Parathyroid adenoma (tissue), 2 donors: ENCODE measurements around the gene TIMM22.

Experiments
- H2AFZ ChIP-seq: fragments of 300-600 bp; sonication (generic); one replicate; pipeline ENCODE4 v1.7.0; 2017; ENCODE audit warnings: antibody characterized with exemption, mild to moderate bottlenecking
- H3K27ac ChIP-seq: fragments of 300-600 bp; sonication (generic); one replicate; pipeline ENCODE4 v1.7.0; 2017
- H3K27me3 ChIP-seq: fragments of 300-600 bp; sonication (generic); one replicate; pipeline ENCODE4 v1.7.0; 2017; ENCODE audit warnings: low read length; ENCODE audit not compliant: control insufficient read depth, insufficient read depth
- H3K36me3 ChIP-seq: fragments of 300-600 bp; sonication (generic); one replicate; pipeline ENCODE4 v1.7.0; 2017; ENCODE audit warnings: low read length; ENCODE audit not compliant: control insufficient read depth, insufficient read depth
- H3K4me1 ChIP-seq: fragments of 300-600 bp; sonication (generic); one replicate; pipeline ENCODE4 v1.7.0; 2017; ENCODE audit warnings: control low read depth
- H3K4me2 ChIP-seq: fragments of 300-600 bp; sonication (generic); one replicate; pipeline ENCODE4 v1.7.0; 2017; ENCODE audit warnings: low read length
- H3K4me3 ChIP-seq: fragments of 300-600 bp; sonication (generic); one replicate; pipeline ENCODE4 v1.7.0; 2017; ENCODE audit warnings: low read depth, low read length
- H3K79me2 ChIP-seq: fragments of 300-600 bp; sonication (generic); one replicate; pipeline ENCODE4 v1.7.0; 2017; ENCODE audit warnings: control low read depth
- H3K9ac ChIP-seq: fragments of 300-600 bp; sonication (generic); one replicate; pipeline ENCODE4 v1.7.0; 2017; ENCODE audit warnings: mild to moderate bottlenecking
- H3K9me3 ChIP-seq: fragments of 300-600 bp; sonication (generic); one replicate; pipeline ENCODE4 v1.7.0; 2017; ENCODE audit warnings: low read length; ENCODE audit not compliant: control insufficient read depth
- TF ChIP-seq, protein P1 (sequence below): fragments of 300-600 bp; sonication (generic); IDR thresholded peaks from one replicate; pipeline ENCODE4 v1.7.0; 2017; ENCODE audit warnings: antibody characterized with exemption, mild to moderate bottlenecking
- donor health status: primary hyperparathyroidism.

Gene TIMM22

GRCh38 chr17:1039123-1039507, 42.2 kb downstream of the TIMM22 start:
- H3K79me2 ChIP-seq = peaks cover 20% of the 10 kb centered on the region
- peaks cover 4% of the 10 kb centered on the region for H3K4me1 ChIP-seq
- H3K36me3 ChIP-seq = no peaks in the 10 kb centered on the region
- H3K9ac ChIP-seq = no peak overlapping the region
- H3K9me3 ChIP-seq = no peaks in the 10 kb centered on the region
- H3K4me3 ChIP-seq = no peak overlapping the region
- no peak overlapping the region for H2AFZ ChIP-seq
- H3K27ac ChIP-seq = no peak overlapping the region
- no peaks in the 10 kb centered on the region for H3K27me3 ChIP-seq
- H3K4me2 ChIP-seq = peak overlapping the region; percentile 6
- TF ChIP-seq, protein P1, sequence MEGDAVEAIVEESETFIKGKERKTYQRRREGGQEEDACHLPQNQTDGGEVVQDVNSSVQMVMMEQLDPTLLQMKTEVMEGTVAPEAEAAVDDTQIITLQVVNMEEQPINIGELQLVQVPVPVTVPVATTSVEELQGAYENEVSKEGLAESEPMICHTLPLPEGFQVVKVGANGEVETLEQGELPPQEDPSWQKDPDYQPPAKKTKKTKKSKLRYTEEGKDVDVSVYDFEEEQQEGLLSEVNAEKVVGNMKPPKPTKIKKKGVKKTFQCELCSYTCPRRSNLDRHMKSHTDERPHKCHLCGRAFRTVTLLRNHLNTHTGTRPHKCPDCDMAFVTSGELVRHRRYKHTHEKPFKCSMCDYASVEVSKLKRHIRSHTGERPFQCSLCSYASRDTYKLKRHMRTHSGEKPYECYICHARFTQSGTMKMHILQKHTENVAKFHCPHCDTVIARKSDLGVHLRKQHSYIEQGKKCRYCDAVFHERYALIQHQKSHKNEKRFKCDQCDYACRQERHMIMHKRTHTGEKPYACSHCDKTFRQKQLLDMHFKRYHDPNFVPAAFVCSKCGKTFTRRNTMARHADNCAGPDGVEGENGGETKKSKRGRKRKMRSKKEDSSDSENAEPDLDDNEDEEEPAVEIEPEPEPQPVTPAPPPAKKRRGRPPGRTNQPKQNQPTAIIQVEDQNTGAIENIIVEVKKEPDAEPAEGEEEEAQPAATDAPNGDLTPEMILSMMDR = no peak

DNA sequence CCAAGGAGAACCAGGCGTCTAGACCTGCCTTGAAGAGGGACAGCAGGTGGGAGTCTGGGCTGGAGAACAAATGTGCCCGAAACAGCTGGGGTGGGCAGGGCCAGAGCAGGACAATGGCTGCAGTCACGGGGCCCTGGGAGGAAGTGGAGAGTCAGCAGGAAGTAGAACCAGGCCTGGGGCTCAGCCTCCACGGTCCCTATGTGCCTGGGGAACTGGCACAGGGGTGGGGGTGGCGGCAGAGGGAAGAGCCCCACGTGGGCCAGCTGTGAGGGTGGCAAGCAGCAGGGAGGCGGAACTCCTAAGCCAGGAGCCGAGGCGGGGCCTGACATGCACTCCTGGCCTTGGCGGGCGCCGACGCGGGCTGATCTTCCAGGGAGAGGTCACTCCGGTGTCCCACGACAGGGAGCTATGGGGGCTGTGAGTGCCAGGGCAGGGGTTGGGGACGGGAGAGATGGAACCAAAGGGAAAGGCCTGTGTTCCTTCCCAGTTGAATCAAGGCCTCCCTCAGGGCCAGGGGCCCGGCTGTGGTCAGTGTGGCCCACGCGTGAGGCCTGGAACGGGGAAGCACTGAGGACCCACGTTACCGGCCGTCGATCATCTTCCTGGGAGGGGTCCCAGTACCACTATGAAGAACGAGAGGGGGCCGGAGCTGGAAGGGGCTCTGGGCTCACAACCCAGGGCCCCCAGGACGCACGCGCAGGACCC, 42.7 kb downstream of the TIMM22 start:
- Histone ChIP-seq H3K27me3 (no peaks in the 10 kb centered on the region), H3K36me3 (no peaks in the 10 kb centered on the region), H3K4me3 (no peak overlapping the region), H3K4me2 (peak overlapping the region; percentile 6), H2AFZ (no peak overlapping the region), H3K9me3 (no peaks in the 10 kb centered on the region), H3K79me2 (peaks cover 20% of the 10 kb centered on the region), H3K4me1 (peaks cover 3% of the 10 kb centered on the region), H3K27ac (peak overlapping the region; percentile 33), H3K9ac (no peak overlapping the region)
- TF ChIP-seq, protein P1 = no peak

DNA sequence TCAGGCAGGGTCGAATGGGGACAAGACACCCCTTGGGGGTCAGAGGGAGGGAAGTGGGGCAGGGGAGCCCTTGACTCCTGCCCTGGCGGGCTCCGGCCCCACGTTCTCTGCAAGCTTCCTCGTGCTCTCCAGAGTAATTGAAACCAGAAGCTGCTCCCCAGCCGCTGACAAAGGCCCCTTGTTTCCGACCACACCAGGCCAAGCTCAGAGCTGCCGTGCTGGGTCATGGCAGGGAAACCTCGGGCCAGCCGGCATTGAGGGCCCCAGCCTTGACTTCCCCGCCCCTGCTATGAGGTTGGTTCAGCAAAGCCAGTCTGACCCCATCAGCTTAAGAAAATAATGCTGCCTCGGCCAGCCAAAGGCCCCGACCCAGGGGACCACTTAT, 43.3 kb downstream of the TIMM22 start:
- H3K9ac ChIP-seq = no peak overlapping the region
- no peaks in the 10 kb centered on the region for H3K4me1 ChIP-seq
- peak overlapping the region; percentile 33 for H3K27ac ChIP-seq
- TF ChIP-seq, protein P1 = no peak
- no peak overlapping the region for H3K4me3 ChIP-seq
- H3K36me3 ChIP-seq = no peaks in the 10 kb centered on the region
- no peak overlapping the region for H3K4me2 ChIP-seq
- H3K9me3 ChIP-seq = no peaks in the 10 kb centered on the region
- H3K79me2 ChIP-seq = peaks cover 20% of the 10 kb centered on the region
- no peak overlapping the region for H2AFZ ChIP-seq
- H3K27me3 ChIP-seq = no peaks in the 10 kb centered on the region

DNA sequence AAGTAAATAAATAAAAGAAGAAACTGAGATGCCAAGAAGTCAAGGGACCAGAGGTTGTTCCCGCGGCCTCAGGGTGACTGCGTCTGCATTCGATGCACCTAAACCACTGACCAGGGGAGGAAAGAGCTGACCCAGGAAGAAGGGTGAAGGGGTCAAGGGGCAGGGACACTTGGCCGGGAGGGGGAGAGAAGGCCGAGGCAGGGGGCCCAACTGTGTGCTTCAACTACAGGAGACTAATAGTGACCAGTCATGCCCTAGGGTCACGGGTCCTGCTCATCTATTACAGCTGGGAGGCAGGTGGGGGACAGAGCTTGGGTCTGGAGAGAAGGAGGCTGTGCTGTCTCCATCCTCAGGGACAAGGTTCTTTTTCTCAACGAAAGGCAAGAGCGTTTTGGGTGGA, 44.8 kb downstream of the TIMM22 start:
- Histone ChIP-seq H3K27ac (no peak overlapping the region), H3K9ac (no peak overlapping the region), H3K9me3 (no peaks in the 10 kb centered on the region), H3K36me3 (no peaks in the 10 kb centered on the region), H3K4me3 (no peak overlapping the region), H3K4me2 (no peak overlapping the region), H3K27me3 (no peaks in the 10 kb centered on the region), H2AFZ (no peak overlapping the region), H3K79me2 (peaks cover 22% of the 10 kb centered on the region), H3K4me1 (no peaks in the 10 kb centered on the region)
- TF ChIP-seq, protein P1 = no peak

GRCh38 chr17:1042486-1042885, 45.6 kb downstream of the TIMM22 start:
- H3K27me3 ChIP-seq = no peaks in the 10 kb centered on the region
- H3K4me1 ChIP-seq = no peaks in the 10 kb centered on the region
- H2AFZ ChIP-seq = no peak overlapping the region
- no peak overlapping the region for H3K4me2 ChIP-seq
- H3K4me3 ChIP-seq = no peak overlapping the region
- H3K9me3 ChIP-seq = no peaks in the 10 kb centered on the region
- TF ChIP-seq, protein P1 = no peak
- peaks cover 22% of the 10 kb centered on the region for H3K79me2 ChIP-seq
- H3K9ac ChIP-seq = no peak overlapping the region
- no peaks in the 10 kb centered on the region for H3K36me3 ChIP-seq
- no peak overlapping the region for H3K27ac ChIP-seq
